ENCODE results near the gene DPH7. TPM values are rescaled to one million over a fixed set of nuclear protein-coding genes. Genes with fewer than 3 reads are reported as not detected.
"Not testable (repeated sequence)": the region's sequence is repeated elsewhere in the genome, so short reads cannot be mapped to it uniquely, and the experiment has no call there.

The DPH7 gene
- total RNA-seq, 1 experiment from 2014 or later, result 35.9 TPM

- intact Hi-C loops (cut with micrococcal nuclease; ENCODE audit: unreplicated experiment) (no loop called here), in situ Hi-C loops (cut with HindIII; ENCODE audit: low pct_unique_long_range_greater_than_20kb, low sequenced_read_pairs) (no loop called here)
- ChIA-PET CTCF (no interaction called here), POLR2A (no interaction called here)
- no peaks in the 10 kb centered on the region for H3K27me3 ChIP-seq (ENCODE audit: control insufficient read depth, insufficient read depth, low read length)
- no peaks in the 10 kb centered on the region for H3K9me3 ChIP-seq (ENCODE audit: control insufficient read depth, insufficient read depth, low read depth, low read length)
- no peak for ATAC-seq
- no peak for DNase-seq (ENCODE audit: low read depth, low spot score)
- no TSS peak for BruUV-seq (replicated peaks)
- TF ChIP-seq TCF7L2 (IDR thresholded peaks at IDR 0.05; ENCODE audit: low read depth, low read length), result no peak
- no peak for TF ChIP-seq CTCF (IDR thresholded peaks at IDR 0.05)
- no peak for TF ChIP-seq REST (IDR thresholded peaks at IDR 0.05; ENCODE audit: insufficient read depth in 1 of 2, low read depth in 2 of 2, low read length in 1 of 2)
- no peak for TF ChIP-seq POLR2AphosphoS5 (IDR thresholded peaks at IDR 0.05; ENCODE audit: low read depth, low read length)
- no peak for TF ChIP-seq SIN3A (IDR thresholded peaks at IDR 0.05; ENCODE audit: borderline replicate concordance, insufficient read depth, low read depth, low read length)
- H3K27ac ChIP-seq (ENCODE audit: low read length), result no peak overlapping the region
- H3K4me3 ChIP-seq (ENCODE audit: low read depth in 2 of 2, low read length in 2 of 2), result no peak overlapping the region
- H3K4me1 ChIP-seq (ENCODE audit: control insufficient read depth, insufficient read depth, low read length), result peaks cover 3% of the 10 kb centered on the region
- H3K36me3 ChIP-seq (ENCODE audit: control insufficient read depth, insufficient read depth, low read length), result peaks cover 3% of the 10 kb centered on the region
Observed at GRCh38 chr9:137555179-137555578, 23.5 kb downstream of the DPH7 start.

GRCh38 chr9:137554349-137554748, 24.4 kb downstream of the DPH7 start:
- ATAC-seq, result no peak
- H3K27me3 ChIP-seq (ENCODE audit: control insufficient read depth, insufficient read depth, low read length), result no peaks in the 10 kb centered on the region
- peaks cover 3% of the 10 kb centered on the region for H3K36me3 ChIP-seq (ENCODE audit: control insufficient read depth, insufficient read depth, low read length)
- no peak overlapping the region for H3K27ac ChIP-seq (ENCODE audit: low read length)
- peaks cover 4% of the 10 kb centered on the region; the same call in 1 of the 2 replicates for H3K4me1 ChIP-seq (ENCODE audit: control insufficient read depth, insufficient read depth, low read length)
- no peak for DNase-seq (ENCODE audit: low read depth, low spot score)
- in situ Hi-C loops (cut with HindIII; ENCODE audit: low pct_unique_long_range_greater_than_20kb, low sequenced_read_pairs) (no loop called here), intact Hi-C loops (cut with micrococcal nuclease; ENCODE audit: unreplicated experiment) (no loop called here)
- H3K4me3 ChIP-seq (ENCODE audit: low read depth in 2 of 2, low read length in 2 of 2), result no peak overlapping the region
- TF ChIP-seq TCF7L2 (IDR thresholded peaks at IDR 0.05; ENCODE audit: low read depth, low read length) (no peak), REST (IDR thresholded peaks at IDR 0.05; ENCODE audit: insufficient read depth in 1 of 2, low read depth in 2 of 2, low read length in 1 of 2) (no peak)
- H3K9me3 ChIP-seq (ENCODE audit: control insufficient read depth, insufficient read depth, low read depth, low read length), result no peaks in the 10 kb centered on the region
- no TSS peak for BruUV-seq (replicated peaks)
- POLR2A ChIA-PET, result no interaction called here
- CTCF ChIA-PET, result no interaction called here

- POLR2A ChIA-PET; H3K36me3 ChIP-seq (ENCODE audit: control insufficient read depth, insufficient read depth, low read length): not testable (repeated sequence)
Observed at GRCh38 chr9:137553654-137554053, 25.1 kb downstream of the DPH7 start.

More at GRCh38 chr9:137553654-137554053, 25.1 kb downstream of the DPH7 start:
- BruUV-seq (replicated peaks); H3K27ac ChIP-seq (ENCODE audit: low read length); ATAC-seq; CTCF ChIA-PET; H3K4me3 ChIP-seq (ENCODE audit: low read depth in 2 of 2, low read length in 2 of 2); in situ Hi-C loops (cut with HindIII; ENCODE audit: low pct_unique_long_range_greater_than_20kb, low sequenced_read_pairs); H3K4me1 ChIP-seq (ENCODE audit: control insufficient read depth, insufficient read depth, low read length); intact Hi-C loops (cut with micrococcal nuclease; ENCODE audit: unreplicated experiment); DNase-seq (ENCODE audit: low read depth, low spot score); H3K27me3 ChIP-seq (ENCODE audit: control insufficient read depth, insufficient read depth, low read length); H3K9me3 ChIP-seq (ENCODE audit: control insufficient read depth, insufficient read depth, low read depth, low read length): not testable (repeated sequence)
